Type B pancreatic cell (in vitro differentiated cells): Measurements from ENCODE around the gene NCK1. TPM values are rescaled to one million over a fixed set of nuclear protein-coding genes. Genes with fewer than 3 reads are reported as not detected.
"Not testable (repeated sequence)": the region's sequence is repeated elsewhere in the genome, so short reads cannot be mapped to it uniquely, and the experiment has no call there.

Source experiments
- DNase-seq: peaks from one replicate; pipeline ENCODE4 v3.0.0; 2021; ENCODE audit warnings: mixed read lengths; ENCODE audit not compliant: unreplicated experiment; ENCODE audit errors: extremely low spot score
- H3K27ac Mint-ChIP-seq: 2 replicates; pipeline ENCODE4 v1.8.0; 2021; ENCODE audit warnings: mild to moderate bottlenecking, mixed read lengths
- H3K27me3 Mint-ChIP-seq: 2 replicates; pipeline ENCODE4 v1.8.0; 2021; ENCODE audit warnings: mixed read lengths
- H3K36me3 Mint-ChIP-seq: 2 replicates; pipeline ENCODE4 v1.8.0; 2021; ENCODE audit warnings: mixed read lengths
- H3K4me1 Mint-ChIP-seq: one replicate; pipeline ENCODE4 v1.8.0; 2021; ENCODE audit warnings: mixed read lengths; ENCODE audit not compliant: unreplicated experiment
- H3K4me3 Mint-ChIP-seq: 2 replicates; pipeline ENCODE4 v1.8.0; 2021; ENCODE audit warnings: mild to moderate bottlenecking, mixed read lengths
- H3K9me3 Mint-ChIP-seq: 2 replicates; pipeline ENCODE4 v1.8.0; 2021; ENCODE audit warnings: mixed read lengths
- CTCF ChIP-seq: fragments of 200-600 bp; sonication (generic); conservative IDR thresholded peaks from 2 replicates; pipeline ENCODE4 v1.5.0; 2021; ENCODE audit warnings: antibody characterized with exemption, mild to moderate bottlenecking
- total RNA-seq: library from RNA; stranded (reverse); gene quantifications from 2 replicates; pipeline ENCODE4 v1.2.1, GENCODE V29; 2021; ENCODE audit warnings: low replicate concordance

Gene NCK1
- total RNA-seq, 1 donor from 2014 or later, result 24.3 TPM

- DNase-seq, result no peak
- no peak for TF ChIP-seq CTCF
- no peak overlapping the region for H3K27ac Mint-ChIP-seq
- peaks cover 5% of the 10 kb centered on the region for H3K4me1 Mint-ChIP-seq
- H3K9me3 Mint-ChIP-seq, result peaks cover 12% of the 10 kb centered on the region
- H3K27me3 Mint-ChIP-seq, result no peaks in the 10 kb centered on the region
- peaks cover 36% of the 10 kb centered on the region for H3K36me3 Mint-ChIP-seq
- H3K4me3 Mint-ChIP-seq, result no peak overlapping the region
These were observed 37.7 kb downstream of the NCK1 start for GRCh38 chr3:136899622-136900158.

GRCh38 chr3:136900694-136901093 lies 38.7 kb downstream of the NCK1 start:
- not testable (repeated sequence) for H3K4me1 Mint-ChIP-seq

GRCh38 chr3:136901391-136901790 lies 39.4 kb downstream of the NCK1 start:
- peaks cover 41% of the 10 kb centered on the region for H3K36me3 Mint-ChIP-seq
- TF ChIP-seq CTCF, result no peak
- no peak overlapping the region for H3K4me3 Mint-ChIP-seq

More at GRCh38 chr3:136900694-136901093, 38.7 kb downstream of the NCK1 start:
- not testable (repeated sequence) for H3K27ac Mint-ChIP-seq, H3K27me3 Mint-ChIP-seq, DNase-seq, H3K4me3 Mint-ChIP-seq
- Mint-ChIP-seq H3K36me3 (peaks cover 37% of the 10 kb centered on the region), H3K9me3 (peaks cover 12% of the 10 kb centered on the region)

GRCh38 chr3:136902530-136902929 lies 40.5 kb downstream of the NCK1 start:
- not testable (repeated sequence) for DNase-seq, H3K4me3 Mint-ChIP-seq, H3K4me1 Mint-ChIP-seq, H3K27ac Mint-ChIP-seq, H3K27me3 Mint-ChIP-seq
- Mint-ChIP-seq H3K9me3 (peaks cover 15% of the 10 kb centered on the region), H3K36me3 (peaks cover 42% of the 10 kb centered on the region)

More at GRCh38 chr3:136901391-136901790, 39.4 kb downstream of the NCK1 start:
- Mint-ChIP-seq H3K27ac (no peak overlapping the region), H3K27me3 (no peaks in the 10 kb centered on the region), H3K9me3 (peaks cover 12% of the 10 kb centered on the region), H3K4me1 (peaks cover 5% of the 10 kb centered on the region)
- no peak for DNase-seq

- H3K27ac Mint-ChIP-seq, result no peak overlapping the region
- DNase-seq, result no peak
- peaks cover 17% of the 10 kb centered on the region for H3K9me3 Mint-ChIP-seq
- peaks cover 39% of the 10 kb centered on the region for H3K36me3 Mint-ChIP-seq
- H3K27me3 Mint-ChIP-seq, result no peaks in the 10 kb centered on the region
- no peak for TF ChIP-seq CTCF
- H3K4me3 Mint-ChIP-seq, result no peak overlapping the region
- H3K4me1 Mint-ChIP-seq, result peaks cover under 1% of the 10 kb centered on the region
These were observed 41.9 kb downstream of the NCK1 start for GRCh38 chr3:136903899-136904298.

- no peak for TF ChIP-seq CTCF
- no peaks in the 10 kb centered on the region for H3K27me3 Mint-ChIP-seq
- DNase-seq, result no peak
- H3K4me3 Mint-ChIP-seq, result no peak overlapping the region
- peaks cover 39% of the 10 kb centered on the region for H3K36me3 Mint-ChIP-seq
- H3K27ac Mint-ChIP-seq, result no peak overlapping the region
- H3K9me3 Mint-ChIP-seq, result peaks cover 17% of the 10 kb centered on the region
- no peaks in the 10 kb centered on the region for H3K4me1 Mint-ChIP-seq
These were observed 42.7 kb downstream of the NCK1 start for GRCh38 chr3:136904746-136905145.

GRCh38 chr3:136905549-136905948 lies 43.5 kb downstream of the NCK1 start:
- Mint-ChIP-seq H3K4me3 (no peak overlapping the region), H3K27ac (peak overlapping the region; percentile 24), H3K4me1 (no peaks in the 10 kb centered on the region)

More at GRCh38 chr3:136905549-136905948, 43.5 kb downstream of the NCK1 start:
- Mint-ChIP-seq H3K36me3 (peaks cover 32% of the 10 kb centered on the region), H3K27me3 (no peaks in the 10 kb centered on the region), H3K9me3 (peaks cover 17% of the 10 kb centered on the region)
- no peak for DNase-seq
- no peak for TF ChIP-seq CTCF
